Thoracic aorta (tissue), 2 donors: ENCODE measurements around the gene POFUT2. TPM values are rescaled to one million over a fixed set of nuclear protein-coding genes. Genes with fewer than 3 reads are reported as not detected.

Experiments used
- ATAC-seq: fragments of 150-250 bp; one replicate; pipeline ENCODE4 v1.8.0; 2017; ENCODE audit warnings: low read depth; ENCODE audit not compliant: insufficient number of reproducible peaks, low FRiP score
- DNase-seq: peaks from one replicate; pipeline ENCODE4 v3.0.0-alpha.2; 2020; ENCODE audit warnings: low spot score
- H3K27ac ChIP-seq, 2 donors: fragments of 200-600 bp; sonication (generic); 1 replicate in 1 of 2; 2 replicates in 1 of 2; pipeline ENCODE4 v1.5.1; 2016; ENCODE audit warnings: mild to moderate bottlenecking in 2 of 2, moderate library complexity in 2 of 2
- H3K27me3 ChIP-seq: fragments of 200-600 bp; sonication (generic); replicated peaks from 2 replicates; pipeline ENCODE4 v1.6.0; 2016; ENCODE audit warnings: mild to moderate bottlenecking; ENCODE audit not compliant: insufficient read depth
- H3K36me3 ChIP-seq: fragments of 200-600 bp; sonication (generic); one replicate; pipeline ENCODE4 v1.5.1; 2016
- H3K4me1 ChIP-seq, 2 donors: fragments of 200-600 bp; sonication (generic); 1 replicate in 1 of 2; 2 replicates in 1 of 2; pipeline versions ENCODE4 v1.5.1 to v1.6.0; 2016; ENCODE audit warnings: low read depth in 2 of 2, mild to moderate bottlenecking in 1 of 2; ENCODE audit not compliant: control insufficient read depth in 1 of 2
- H3K4me3 ChIP-seq: fragments of 200-600 bp; sonication (generic); 2 replicates; pipeline ENCODE4 v1.5.1; 2016; ENCODE audit warnings: mild to moderate bottlenecking
- H3K9me3 ChIP-seq: fragments of 200-600 bp; sonication (generic); 2 replicates; pipeline ENCODE4 v1.5.1; 2016
- total RNA-seq, 2 donors: library from RNA; depleted of rRNA; stranded (reverse); fragments of >200 nt; gene quantifications; one replicate each; pipeline versions ENCODE4 v1.1.0 to v1.2.3, GENCODE V29; 2016
- TF ChIP-seq, protein P1 (sequence below): fragments of 200-600 bp; sonication (generic); IDR thresholded peaks from one replicate; pipeline ENCODE4 v1.5.1; 2019; ENCODE audit warnings: antibody characterized with exemption

Gene POFUT2
- total RNA-seq, 2 donors from 2014 or later: 70.8 to 87.3 TPM

- Histone ChIP-seq H3K9me3 (no peaks in the 10 kb centered on the region), H3K27ac (no peak overlapping the region), H3K36me3 (peaks cover 61% of the 10 kb centered on the region), H3K4me1 (no peaks in the 10 kb centered on the region), H3K27me3 (no peaks in the 10 kb centered on the region), H3K4me3 (no peak overlapping the region)
- no peak for ATAC-seq
- no peak for DNase-seq
- TF ChIP-seq, protein P1, sequence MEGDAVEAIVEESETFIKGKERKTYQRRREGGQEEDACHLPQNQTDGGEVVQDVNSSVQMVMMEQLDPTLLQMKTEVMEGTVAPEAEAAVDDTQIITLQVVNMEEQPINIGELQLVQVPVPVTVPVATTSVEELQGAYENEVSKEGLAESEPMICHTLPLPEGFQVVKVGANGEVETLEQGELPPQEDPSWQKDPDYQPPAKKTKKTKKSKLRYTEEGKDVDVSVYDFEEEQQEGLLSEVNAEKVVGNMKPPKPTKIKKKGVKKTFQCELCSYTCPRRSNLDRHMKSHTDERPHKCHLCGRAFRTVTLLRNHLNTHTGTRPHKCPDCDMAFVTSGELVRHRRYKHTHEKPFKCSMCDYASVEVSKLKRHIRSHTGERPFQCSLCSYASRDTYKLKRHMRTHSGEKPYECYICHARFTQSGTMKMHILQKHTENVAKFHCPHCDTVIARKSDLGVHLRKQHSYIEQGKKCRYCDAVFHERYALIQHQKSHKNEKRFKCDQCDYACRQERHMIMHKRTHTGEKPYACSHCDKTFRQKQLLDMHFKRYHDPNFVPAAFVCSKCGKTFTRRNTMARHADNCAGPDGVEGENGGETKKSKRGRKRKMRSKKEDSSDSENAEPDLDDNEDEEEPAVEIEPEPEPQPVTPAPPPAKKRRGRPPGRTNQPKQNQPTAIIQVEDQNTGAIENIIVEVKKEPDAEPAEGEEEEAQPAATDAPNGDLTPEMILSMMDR: no peak
Observed at GRCh38 chr21:45270306-45270821, 17.3 kb downstream of the POFUT2 start.

- Histone ChIP-seq H3K4me1 (no peaks in the 10 kb centered on the region), H3K27me3 (no peaks in the 10 kb centered on the region), H3K36me3 (peaks cover 61% of the 10 kb centered on the region), H3K27ac (no peak overlapping the region), H3K4me3 (no peak overlapping the region), H3K9me3 (no peaks in the 10 kb centered on the region)
- ATAC-seq: no peak
- TF ChIP-seq, protein P1: no peak
- no peak for DNase-seq
Observed at GRCh38 chr21:45269861-45270260, 17.8 kb downstream of the POFUT2 start.

DNA sequence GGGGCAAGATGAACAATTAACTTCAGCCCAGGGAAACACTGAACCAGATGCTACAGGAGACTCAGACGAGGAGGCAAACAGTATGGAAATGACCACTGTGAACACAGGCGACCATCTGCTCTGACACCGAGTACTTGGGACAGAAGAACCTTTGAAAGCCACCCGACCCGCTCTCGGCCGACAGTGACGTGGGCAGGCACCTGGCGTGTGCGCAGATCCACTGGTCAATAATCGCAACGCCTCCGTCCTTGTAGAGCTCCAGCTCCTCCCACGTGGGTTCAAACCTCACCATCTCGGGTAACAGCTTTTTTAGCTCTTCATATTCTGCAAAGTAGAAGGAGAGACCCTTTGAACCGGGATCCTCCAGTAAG lies 20.3 kb downstream of the POFUT2 start:
- no peak for ATAC-seq
- TF ChIP-seq, protein P1: no peak
- Histone ChIP-seq H3K27me3 (no peaks in the 10 kb centered on the region), H3K9me3 (no peaks in the 10 kb centered on the region), H3K36me3 (peaks cover 73% of the 10 kb centered on the region), H3K4me3 (no peak overlapping the region), H3K27ac (no peak overlapping the region), H3K4me1 (no peaks in the 10 kb centered on the region)
- no peak for DNase-seq

DNA sequence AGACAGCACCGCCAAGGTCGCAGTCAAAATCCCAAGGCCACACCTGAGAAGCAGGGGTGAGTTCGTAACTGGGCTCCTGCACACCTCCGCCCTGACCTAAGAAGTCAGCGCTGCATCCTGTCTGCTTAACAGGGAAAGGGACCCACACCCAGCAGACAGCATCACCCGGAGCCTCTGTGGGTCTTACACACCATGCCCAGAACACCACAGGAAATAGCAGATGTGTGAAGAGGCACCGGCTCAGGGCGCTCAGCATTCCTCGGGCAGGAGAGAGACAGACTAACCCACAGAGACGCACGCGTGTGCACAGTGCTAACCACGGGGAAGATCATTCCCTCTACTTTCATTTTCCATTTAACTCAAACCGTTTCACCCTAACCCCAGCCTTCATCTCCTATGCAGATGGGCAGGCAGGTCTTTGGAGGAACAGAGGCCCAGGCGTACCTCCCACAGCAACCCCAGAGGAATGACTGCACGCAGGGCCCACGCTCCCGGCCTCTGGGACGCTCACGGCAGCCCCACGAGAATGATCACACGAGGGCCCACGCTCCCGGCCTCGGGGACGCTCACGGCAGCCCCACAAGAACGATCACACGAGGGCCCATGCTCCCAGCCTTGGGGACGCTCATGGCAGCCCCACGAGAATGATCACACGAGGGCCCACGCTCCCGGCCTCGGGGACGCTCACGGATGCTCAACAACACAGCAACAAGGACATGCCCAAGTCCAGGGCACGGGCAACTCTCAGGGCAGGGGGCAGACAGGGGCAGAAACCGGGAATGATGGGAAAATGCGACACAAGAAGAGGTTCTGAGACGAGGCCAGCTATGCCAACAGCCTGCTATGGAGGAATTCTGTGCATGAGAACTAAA lies 20.9 kb downstream of the POFUT2 start:
- H3K4me3 ChIP-seq: no peak overlapping the region
- no peak for DNase-seq
- peaks cover 69% of the 10 kb centered on the region for H3K36me3 ChIP-seq
- H3K9me3 ChIP-seq: no peaks in the 10 kb centered on the region
- no peaks in the 10 kb centered on the region for H3K27me3 ChIP-seq
- H3K4me1 ChIP-seq: no peaks in the 10 kb centered on the region
- no peak for ATAC-seq
- TF ChIP-seq, protein P1: no peak
- no peak overlapping the region for H3K27ac ChIP-seq

- Histone ChIP-seq H3K4me3 (no peak overlapping the region), H3K4me1 (no peaks in the 10 kb centered on the region), H3K27ac (no peak overlapping the region), H3K9me3 (no peaks in the 10 kb centered on the region), H3K36me3 (peaks cover 63% of the 10 kb centered on the region), H3K27me3 (no peaks in the 10 kb centered on the region)
- DNase-seq (no peak), ATAC-seq (no peak)
- TF ChIP-seq, protein P1: no peak
Observed at GRCh38 chr21:45265721-45266517, 21.8 kb downstream of the POFUT2 start.
